HL-60/S4 treated with retinoic acid at 250 ng/mL for 4 days and 3 days (cell line): ENCODE data around the gene EGLN1.
"Not testable (repeated sequence)": the region's sequence is repeated elsewhere in the genome, so short reads cannot be mapped to it uniquely, and the experiment has no call there.

Experiments
- in situ Hi-C: fragments of 300-500 bp; cut with MboI; formaldehyde crosslinking; loops from 2 replicates; pipeline ENCODE4 v1.7.0; 2022; ENCODE audit warnings: low sequenced_read_pairs

EGLN1 gene

DNA sequence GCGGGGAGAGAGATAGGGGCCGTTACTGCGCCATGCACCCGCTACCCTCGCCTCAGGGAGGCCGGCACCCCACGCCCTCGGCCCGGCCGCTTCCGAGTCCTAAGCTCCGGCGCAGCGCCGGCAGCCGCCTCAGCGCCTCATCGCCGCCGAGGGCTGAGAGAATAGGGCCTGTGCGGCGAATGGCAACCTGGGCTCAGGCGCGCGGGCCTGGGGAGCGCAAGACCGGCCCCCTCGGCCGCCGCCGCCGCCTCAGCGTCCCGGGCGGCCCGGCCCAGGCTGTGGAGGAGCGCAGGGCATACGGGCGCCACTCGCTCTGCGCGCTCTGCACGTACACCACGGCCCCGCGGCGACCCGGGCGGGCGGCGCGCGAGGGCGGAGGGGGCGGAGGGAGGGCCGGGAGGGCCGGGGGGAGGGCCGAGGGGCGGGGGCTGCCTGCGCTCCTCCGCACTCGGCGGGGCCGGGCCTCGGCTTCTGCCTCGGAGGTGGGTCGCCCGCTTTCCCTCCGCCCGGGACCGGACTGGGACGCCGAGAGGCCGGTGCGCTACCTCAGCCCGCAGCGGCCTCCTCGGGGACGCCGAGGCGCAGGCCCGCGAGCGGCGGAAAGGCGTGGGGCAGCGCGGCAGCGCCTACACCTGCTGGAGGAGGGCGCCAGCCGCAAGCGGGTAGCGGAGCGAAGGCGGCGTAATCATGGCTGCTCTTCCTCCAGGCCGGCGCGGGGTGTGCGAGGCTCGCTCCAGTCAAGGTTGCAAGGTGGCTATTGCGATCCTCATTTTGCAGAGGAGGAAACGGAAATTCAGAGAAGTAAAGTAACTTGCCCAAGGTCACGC is at the start of gene EGLN1:
TSS of gene EGLN1 (minus strand) at position 317 of the 827 bp plus-strand sequence. CDS start 399 bp downstream, outside the sequence.
- in situ Hi-C loops = no loop called here

DNA sequence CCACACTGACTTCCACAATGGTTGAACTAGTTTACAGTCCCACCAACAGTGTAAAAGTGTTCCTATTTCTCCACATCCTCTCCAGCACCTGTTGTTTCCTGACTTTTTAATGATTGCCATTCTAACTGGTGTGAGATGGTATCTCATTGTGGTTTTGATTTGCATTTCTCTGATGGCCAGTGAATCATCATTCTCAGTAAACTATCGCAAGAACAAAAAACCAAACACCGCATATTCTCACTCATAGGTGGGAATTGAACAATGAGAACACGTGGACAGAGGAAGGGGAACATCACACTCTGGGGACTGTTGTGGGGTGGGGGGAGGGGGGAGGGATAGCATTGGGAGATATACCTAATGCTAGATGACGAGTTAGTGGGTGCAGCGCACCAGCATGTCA is 49.4 kb upstream of the EGLN1 start:
- in situ Hi-C loops = not testable (repeated sequence)

- in situ Hi-C loops = not testable (repeated sequence)
Observed at GRCh38 chr1:231471027-231471426, 48.9 kb upstream of the EGLN1 start.

- in situ Hi-C loops = no loop called here
Observed at GRCh38 chr1:231467986-231468385, 45.9 kb upstream of the EGLN1 start.

- in situ Hi-C loops = no loop called here
Observed at GRCh38 chr1:231465051-231465450, 43.0 kb upstream of the EGLN1 start.

GRCh38 chr1:231463541-231463940 is 41.5 kb upstream of the EGLN1 start:
- in situ Hi-C loops = no loop called here

DNA sequence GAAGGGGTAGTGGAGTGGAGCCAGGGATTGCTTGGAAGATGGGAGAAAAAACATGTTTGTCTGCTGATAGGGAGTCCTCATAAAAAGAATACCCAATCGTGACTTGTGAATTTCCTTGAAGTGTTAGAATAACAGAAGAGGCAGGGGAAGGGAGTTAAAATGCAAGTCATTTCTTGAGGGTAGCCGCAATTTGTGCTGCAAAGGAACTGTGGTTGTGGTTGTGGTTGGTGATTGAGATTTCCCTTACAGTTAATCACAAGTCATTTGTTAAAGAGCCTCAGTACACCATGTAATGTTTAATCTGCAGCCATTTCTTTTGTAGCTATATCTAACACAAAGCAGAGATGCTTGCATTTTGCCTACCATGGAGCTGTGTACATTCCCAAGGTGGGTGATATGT is 38.5 kb upstream of the EGLN1 start:
- in situ Hi-C loops = no loop called here

DNA sequence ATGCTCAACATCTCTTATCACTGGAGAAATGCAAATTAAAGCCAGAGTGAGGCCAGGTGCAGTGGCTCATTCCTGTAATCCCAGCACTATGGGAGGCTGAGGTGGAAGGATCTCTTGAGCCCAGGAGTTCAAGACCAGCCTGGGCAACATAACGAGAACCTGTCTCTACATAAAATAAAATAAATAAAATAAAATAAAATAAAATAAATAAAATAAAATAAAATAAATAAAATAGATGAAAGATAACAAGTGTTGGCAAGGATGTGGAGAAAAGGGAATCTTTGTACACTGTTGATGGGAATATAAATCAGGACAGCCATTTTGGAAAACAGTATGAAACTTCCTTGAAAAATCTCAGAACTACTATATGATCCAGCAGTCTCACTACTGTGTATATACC is 37.4 kb upstream of the EGLN1 start:
- in situ Hi-C loops = not testable (repeated sequence)

GRCh38 chr1:231457956-231458355 is 35.9 kb upstream of the EGLN1 start:
- in situ Hi-C loops = not testable (repeated sequence)

DNA sequence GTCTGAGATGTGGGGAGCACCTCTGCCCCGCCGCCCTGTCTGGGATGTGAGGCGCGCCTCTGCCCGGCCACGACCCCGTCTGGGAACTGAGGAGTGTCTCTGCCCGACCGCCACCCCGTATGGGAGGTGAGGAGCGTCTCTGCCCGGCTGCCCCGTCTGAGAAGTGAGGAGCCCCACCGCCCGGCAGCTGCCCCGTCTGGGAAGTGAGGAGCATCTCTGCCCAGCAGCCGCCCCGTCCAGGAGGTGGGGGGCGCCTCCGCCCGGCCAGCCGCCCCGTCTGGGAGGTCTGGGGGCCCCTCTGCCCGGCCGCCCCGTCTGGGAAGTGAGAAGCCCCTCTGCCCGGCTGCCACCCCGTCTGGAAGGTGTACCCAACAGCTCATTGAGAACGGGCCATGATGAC is 32.0 kb upstream of the EGLN1 start:
- in situ Hi-C loops = not testable (repeated sequence)

GRCh38 chr1:231446138-231446537 is 24.1 kb upstream of the EGLN1 start:
- in situ Hi-C loops = no loop called here

DNA sequence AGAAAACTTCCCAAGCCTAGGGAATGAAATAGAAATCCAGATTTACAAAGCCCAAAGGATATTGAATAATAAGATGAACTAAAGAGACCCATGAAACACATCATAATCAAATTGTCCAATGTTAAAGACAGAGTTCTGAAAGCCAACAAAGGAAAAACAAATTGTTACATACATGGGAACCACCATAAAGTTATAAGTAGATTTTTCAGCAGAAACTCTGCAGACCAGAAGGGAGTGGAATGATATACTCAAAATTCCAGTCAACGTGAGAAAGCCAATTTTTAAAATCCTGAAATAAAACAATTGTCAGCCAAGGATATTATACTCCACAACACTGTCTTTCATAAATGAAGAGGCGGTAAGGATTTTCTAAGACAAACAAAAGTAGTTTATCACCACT is 22.0 kb upstream of the EGLN1 start:
- in situ Hi-C loops = no loop called here

GRCh38 chr1:231443363-231443762 is 21.3 kb upstream of the EGLN1 start:
- in situ Hi-C loops = no loop called here

DNA sequence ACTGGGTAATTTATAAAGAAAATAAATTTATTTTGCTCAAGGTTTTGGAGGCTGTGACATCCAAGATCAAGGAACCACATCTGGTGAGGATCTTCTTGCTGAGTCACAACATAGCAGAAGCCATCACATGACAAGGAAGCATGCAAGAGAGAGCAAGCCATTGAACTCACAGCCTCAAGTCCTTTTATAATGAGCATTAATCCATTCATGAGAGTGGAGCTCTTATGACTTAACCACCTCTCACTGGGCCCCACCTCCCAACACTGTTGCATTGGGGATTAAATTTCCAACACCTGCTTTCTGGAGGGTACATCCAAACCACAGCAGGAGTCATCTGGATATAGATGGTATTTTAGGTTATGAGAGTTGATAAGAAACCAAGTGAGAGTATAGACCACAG is 20.6 kb upstream of the EGLN1 start:
- in situ Hi-C loops = no loop called here

GRCh38 chr1:231432996-231433395 is 10.9 kb upstream of the EGLN1 start:
- in situ Hi-C loops = no loop called here

- in situ Hi-C loops = no loop called here
Observed at GRCh38 chr1:231431665-231432415, 9.8 kb upstream of the EGLN1 start.

DNA sequence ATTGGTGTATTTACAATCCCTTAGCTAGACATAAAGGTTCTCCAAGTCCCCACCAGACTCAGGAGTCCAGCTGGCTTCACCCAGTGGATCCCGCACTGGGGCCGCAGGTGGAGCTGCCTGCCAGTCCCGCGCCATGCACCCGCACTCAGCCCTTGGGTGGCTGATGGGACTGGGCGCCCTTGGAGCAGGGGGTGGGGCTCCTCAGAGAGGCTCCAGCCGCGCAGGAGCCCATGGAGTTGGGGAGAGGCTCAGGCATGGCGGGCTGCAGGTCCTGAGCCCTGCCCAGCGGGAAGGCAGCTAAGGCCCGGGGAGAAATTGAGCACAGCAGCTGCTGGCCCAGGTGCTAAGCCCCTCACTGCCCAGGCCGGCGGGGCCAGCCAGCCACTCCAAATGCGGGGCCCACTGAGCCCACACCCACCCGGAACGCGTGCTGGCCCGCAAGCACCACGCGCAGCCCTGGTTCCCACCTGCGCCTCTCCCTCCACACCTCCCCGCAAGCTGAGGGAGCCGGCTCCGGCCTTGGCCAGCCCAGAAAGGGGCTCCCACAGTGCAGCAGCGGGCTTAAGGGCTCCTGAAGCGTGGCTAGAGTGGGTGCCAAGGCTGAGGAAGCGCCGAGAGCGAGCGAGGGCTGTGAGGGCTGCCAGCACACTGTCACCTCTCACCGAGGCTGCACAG is 8.7 kb upstream of the EGLN1 start:
- in situ Hi-C loops = not testable (repeated sequence)

GRCh38 chr1:231428377-231428776 is 6.3 kb upstream of the EGLN1 start:
- in situ Hi-C loops = no loop called here

DNA sequence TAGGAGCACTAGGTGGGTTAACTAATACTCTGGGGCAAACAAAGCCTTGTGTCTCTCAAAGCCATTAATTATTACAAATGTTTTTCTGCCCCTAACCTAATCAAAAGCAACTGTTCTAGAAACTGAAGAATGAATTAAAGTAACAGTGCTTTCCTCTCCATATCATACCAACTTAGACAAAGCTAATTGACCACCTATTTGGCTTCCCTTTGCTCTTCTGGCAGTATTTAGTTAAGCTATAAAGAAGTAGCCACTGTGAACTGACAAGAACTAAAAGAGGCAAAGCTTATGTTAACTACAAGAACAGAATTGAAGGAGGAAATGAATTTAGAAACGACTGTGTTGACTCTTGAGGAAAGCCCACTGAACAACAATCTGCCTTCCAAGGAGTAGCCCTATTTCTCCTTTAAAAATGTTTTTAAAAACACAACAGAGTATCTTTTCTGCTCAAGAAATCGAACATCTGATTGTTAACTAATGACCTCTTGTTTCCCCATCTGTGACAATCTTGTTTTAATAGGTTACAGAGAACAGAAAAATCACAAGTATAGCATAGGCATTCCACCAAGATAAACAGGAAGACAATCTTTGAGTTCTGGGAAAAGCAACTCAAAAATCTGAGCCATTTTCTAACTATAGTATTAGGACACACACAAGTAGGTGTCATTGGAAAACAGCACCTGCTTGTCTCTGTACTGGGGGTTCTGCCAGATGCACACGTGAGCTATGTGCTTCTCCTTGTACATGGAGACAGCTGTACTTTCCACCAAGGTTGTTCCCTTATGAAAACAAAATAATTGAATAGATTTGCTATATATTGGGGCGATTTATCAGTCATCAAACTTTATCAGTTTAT is 3.1 kb upstream of the EGLN1 start:
- in situ Hi-C loops = no loop called here

- in situ Hi-C loops = no loop called here
Observed at GRCh38 chr1:231423648-231424047, 1.6 kb upstream of the EGLN1 start.
